Glomerular visceral epithelial cell (primary cell): Measurements from ENCODE around the gene ECI1.
"Not testable (repeated sequence)": the region's sequence is repeated elsewhere in the genome, so short reads cannot be mapped to it uniquely, and the experiment has no call there.

Experiments
- DNase-seq: peaks from one replicate; pipeline ENCODE4 v3.0.0-alpha.2; 2016; ENCODE audit errors: extremely low spot score

ECI1 gene

GRCh38 chr16:2280461-2280860, 29.1 kb upstream of the ECI1 start:
- DNase-seq: no peak

- no peak for DNase-seq
These were observed 27.8 kb upstream of the ECI1 start for GRCh38 chr16:2278956-2279800.

DNA sequence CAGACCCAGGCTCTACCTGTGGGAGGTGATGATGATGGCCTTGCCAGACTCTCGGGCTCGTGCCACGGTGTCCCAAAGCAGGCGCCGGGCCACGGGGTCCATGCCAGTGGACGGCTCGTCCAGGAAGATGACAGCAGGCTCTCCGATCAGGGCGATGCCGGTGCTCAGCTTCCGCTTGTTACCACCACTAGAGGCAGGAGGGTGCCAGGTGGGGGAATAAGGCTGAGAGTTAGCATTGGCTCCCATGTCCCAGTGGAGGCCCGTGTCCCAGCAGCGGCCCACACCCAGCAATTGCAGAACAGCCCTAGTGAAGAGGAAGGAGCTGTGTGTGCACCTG, 26.9 kb upstream of the ECI1 start:
- DNase-seq: no peak

DNA sequence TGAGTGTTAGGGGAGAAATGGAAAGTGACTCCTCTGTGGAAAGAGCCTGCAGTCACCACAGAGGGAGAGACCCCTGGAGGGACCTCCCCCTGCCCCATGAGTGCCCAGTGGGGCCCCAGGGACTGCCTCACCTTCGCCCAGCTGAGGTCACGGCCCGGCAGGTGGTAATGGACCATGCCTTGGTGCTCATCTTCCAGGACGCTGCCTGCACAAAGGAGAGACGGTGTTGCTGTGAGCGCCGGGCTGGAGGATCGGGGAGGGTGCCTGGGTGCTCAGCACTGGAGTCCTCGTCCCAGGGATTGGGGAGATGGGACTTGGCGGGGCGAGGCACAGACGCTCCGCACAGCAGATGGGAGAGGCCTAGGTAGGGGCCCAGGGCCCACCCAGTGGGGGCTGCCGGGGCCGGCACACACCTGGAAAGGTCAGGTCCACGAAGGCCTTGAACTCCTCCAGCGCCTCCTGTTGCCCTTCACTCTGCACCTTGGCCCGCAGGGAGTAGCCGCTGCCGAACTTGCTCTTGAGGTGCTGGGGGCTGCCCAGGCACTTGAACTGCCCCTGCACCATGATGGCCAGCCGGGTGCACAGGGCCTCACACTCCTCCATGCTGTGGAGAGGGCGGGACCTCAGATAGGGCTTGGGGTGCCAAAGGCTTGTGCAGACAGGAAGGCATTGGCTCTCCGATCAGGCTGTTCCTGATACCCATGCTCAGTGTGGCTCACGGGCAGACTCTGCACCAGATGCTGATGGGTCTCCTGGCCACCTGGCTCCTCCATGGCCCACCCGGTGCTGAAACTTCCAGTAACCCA, 26.3 kb upstream of the ECI1 start:
- no peak for DNase-seq

- DNase-seq: no peak
These were observed 25.2 kb upstream of the ECI1 start for GRCh38 chr16:2276368-2277195.

DNA sequence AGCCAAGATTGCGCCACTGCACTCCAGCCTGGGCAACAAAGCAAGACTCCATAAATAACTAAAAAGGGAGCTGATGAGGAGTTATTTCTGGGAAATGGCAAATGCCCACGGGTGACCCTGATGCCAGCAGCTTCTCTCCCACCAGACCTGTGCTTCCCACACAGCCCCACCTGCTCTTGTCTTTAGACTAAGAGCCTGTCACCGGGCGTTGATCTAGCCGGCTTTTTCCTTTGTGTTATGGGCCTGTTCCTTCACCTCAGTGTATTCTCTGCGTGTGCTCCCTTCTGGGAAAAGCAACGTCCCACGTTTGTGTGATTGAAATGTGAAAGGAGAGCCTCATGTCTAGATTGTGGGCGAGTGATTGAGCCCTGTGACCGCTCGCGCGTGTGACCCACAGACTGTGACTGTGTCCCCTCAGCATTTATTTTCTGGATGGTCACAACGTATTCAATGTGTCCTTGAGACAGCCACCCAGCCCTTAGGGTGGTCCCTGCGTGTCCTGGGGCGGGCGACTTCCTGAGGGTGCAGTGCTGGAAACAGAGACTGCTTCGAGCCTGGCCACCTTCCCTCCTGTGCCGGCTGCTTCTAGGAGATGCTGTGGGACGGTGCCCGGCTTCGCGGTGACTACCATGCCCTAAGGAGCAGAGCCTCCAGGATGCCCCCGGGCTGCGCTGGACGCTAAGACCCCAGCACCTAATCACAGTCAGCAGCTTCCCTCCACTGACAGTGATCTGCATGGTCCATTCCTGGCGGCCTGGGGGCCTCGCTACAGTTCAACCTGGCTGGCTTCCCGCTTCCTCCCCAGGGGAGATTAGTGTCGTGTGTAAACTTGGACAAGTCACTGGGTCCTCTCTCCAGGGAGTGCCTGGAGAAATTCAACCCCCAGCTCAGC, 24.3 kb upstream of the ECI1 start:
- DNase-seq: no peak

DNA sequence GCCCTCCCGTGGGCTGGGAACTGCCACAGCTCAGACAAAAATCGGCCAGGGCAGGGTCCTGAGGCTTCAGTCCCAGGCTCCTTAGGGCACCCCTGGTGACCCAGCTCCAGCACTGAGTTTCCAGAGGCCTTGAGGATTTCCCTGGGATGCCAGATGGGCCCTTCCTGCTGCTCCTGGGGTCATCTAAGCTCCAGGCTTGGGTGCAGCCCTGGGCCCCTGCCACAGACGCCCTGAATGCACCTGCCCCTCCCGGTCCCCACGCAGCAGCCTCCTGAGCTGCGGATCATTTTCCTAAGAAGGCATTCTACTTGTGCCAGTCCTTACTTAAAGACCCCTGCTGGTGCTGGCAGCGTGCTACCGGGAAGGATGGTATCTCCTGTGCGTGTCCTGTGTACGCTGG, 22.5 kb upstream of the ECI1 start:
- no peak for DNase-seq

- no peak for DNase-seq
These were observed 22.1 kb upstream of the ECI1 start for GRCh38 chr16:2273484-2273883.

DNA sequence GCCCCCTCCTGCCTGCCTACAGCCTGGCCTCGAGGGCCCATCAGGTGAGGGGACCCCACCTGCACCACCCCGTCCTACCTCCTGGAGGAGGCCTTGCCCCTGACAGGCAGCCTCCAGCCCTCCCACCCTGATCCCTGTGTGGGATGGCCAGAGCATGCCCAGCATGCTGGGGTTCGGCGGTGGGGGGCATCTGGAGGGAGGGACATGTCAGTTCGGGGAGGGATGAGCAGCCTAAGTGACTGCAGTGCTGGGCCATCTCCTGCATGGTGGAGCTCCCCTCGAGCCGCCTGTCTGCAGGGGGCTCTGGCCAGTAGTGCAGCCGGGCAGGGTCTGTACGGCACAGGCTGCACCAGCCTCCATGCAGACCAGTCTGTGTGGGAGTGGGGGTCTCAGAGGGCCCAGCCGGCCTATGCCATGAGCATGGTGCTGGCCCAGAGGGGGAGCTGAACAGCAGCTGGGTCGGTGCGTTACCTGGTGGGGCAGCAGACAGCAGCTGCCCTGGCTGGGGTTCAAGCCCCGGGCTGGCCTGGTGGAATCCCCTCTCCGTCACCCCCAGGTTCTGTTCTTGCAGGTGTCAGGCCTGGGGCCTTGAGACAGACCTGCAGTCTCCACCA, 20.6 kb upstream of the ECI1 start:
- DNase-seq: no peak

DNA sequence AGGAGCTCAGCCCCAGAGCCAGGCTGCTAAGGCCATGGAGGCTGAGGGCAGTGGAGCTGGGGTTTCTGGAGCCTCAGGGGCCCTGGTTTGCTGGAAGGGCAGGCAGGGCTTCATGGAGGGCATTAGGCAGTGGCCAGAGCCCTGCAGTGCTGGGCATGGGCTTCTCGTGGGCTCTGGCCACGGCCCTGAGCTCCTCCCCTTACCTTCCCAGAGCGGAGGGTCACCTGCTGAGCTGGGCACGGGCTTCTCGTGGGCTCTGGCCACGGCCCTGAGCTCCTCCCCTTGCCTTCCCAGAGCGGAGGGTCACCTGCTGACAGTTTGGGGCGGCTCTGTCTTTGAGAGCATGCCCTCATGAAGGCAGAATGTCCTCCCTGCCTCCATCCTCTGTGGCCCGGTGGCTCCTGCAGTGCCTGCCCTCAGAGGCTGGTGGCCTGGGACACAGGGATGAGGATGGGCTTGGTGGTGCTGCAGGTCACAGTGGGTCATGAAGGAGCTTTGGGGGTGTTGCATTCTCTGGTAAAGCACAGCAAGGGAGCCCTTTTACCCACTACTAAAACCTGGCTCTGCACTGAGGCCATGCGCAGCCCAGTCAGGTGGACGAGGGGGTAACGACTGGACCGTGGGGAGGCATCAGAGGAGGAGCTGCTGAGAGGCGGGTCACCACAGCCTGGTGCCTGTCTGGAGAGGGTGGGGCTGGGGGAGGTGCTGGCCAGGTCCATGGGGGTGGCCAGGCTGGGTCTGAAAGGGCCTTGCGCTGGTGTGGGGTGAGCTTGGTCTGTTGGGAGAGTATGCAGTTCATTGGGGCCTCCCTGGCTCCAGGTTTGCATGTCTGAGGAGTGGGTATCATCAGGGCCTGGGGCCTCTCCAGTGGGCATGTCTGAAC, 19.4 kb upstream of the ECI1 start:
- DNase-seq: no peak

DNA sequence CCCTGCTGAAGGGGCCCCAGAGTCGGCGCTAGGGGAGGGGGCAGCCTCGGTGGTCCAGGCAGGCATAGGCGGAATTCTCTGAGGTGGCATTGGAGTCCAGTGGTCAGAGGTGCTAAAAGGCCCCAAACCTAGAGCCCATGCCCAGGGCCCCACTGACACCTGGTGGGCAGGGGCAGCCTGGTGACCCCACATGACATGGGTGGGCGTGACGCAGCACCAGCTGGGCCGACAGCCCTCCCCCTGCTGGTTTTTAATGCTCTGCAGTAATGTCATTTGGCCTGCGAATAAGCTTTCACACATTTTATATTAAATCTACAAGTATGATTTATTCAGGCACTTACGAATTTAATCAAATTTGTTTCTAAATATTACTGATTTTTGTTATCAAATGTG, 18.7 kb upstream of the ECI1 start:
- DNase-seq: no peak

- peak; percentile 93 for DNase-seq
These were observed 16.7 kb upstream of the ECI1 start, which contains the start of gene RNPS1 for GRCh38 chr16:2267913-2268666. Gene RNPS1, minus strand, starts transcription at chr16:2268126. Its CDS starts 3,483 bp downstream, at chr16:2264643.

GRCh38 chr16:2267505-2267912, 16.1 kb upstream of the ECI1 start:
- not testable (repeated sequence) for DNase-seq

DNA sequence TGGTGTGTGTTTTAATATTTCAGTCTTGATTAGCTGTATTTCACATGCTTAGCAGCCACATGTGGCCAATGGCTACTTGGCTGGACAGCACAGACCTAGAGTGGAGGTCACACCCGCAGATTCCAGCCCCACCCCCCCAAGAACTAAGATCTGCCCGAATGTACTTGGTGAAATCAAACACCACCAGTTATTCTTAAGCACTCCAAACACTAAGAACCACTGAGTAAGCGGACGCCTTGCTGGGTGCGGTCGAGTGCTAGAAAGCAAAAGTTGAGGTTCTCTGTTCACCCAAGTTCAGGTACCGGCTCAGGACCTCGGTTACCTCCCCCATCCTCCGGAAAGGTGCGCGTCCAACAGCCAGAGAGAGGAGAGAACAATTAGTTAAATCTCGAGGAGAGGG, 15.5 kb upstream of the ECI1 start:
- peak; percentile 25 for DNase-seq

DNA sequence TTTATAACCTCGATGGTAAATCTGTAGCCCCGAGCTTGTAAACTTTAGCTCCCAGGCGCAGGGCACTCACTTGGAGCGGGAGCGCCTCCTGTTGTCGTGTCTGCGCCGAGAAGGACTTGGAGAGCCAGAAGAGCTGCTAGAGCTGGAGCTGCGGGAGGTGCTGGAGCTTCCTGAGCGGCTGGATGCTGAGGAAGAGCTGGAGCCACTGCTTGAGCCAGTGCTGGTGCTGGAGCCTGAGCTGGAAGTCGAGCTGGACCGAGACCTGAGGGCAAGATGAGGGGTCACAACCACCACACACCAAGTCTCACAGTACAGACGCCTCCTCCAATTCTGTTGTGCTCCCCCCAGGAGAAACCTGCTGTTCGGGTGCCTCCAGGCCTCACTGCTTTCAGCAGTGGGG, 11.6 kb upstream of the ECI1 start:
- not testable (repeated sequence) for DNase-seq

- no peak for DNase-seq
These were observed 8.9 kb upstream of the ECI1 start for GRCh38 chr16:2260250-2260649.

GRCh38 chr16:2258530-2258929, 7.1 kb upstream of the ECI1 start:
- not testable (repeated sequence) for DNase-seq

- DNase-seq: no peak
These were observed 6.3 kb upstream of the ECI1 start for GRCh38 chr16:2257726-2258125.
